ENCODE results near the gene CA10.

DNA sequence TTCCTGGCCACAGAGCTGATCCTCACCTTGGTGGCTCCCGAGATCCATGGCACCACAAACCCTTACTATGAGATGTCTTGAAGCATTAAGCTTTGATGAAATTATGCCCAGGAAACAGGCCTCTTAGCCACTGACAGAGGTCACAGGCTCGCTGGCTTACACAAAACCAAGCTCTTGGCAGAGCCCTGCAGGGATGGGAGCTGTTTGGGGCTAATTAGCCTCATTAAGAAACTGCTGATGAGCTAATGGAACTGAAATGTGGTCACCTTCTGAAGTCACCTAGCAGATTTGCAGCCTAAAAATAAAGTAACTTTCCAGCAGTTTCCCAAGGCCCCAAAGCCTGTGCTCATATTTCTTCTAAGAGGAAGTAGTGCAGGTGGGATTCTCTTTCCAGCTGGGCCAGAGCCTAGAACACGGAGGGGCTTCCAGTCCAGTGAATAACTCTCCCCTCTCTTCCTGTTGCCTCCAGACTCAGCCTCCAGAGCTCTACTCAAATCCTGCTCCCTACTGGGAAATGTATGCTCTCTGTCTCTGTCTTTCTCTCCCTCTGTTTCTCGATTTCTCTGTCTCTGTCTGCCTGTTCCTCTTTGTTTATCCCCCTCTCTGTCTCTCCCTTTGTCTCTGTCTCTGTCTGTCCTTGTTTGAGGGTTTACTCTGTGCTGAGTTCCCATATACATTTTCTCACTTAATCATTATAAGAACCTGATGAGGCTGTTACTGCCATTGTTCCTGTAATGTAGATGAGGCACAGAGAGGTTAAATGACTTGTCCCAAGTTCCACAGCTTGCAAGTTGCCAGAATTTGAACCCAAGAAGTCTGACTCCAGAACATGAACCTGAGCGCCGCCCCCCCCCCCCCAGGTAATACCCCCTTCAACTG, 338.9 kb downstream of the CA10 start:
- TF ChIP-seq RAD21 (IDR thresholded peaks at IDR 0.05; ENCODE audit: low read length) (no peak), CTCF (conservative IDR thresholded peaks at IDR 0.05; ENCODE audit: low read depth, low read length) (no peak), POLR2A (IDR thresholded peaks at IDR 0.05; ENCODE audit: low read depth, low read length) (no peak), CHD1 (IDR thresholded peaks at IDR 0.05; ENCODE audit: low read depth, low read length) (no peak), RFX5 (IDR thresholded peaks at IDR 0.05; ENCODE audit: low read depth, low read length) (no peak), SMC3 (IDR thresholded peaks at IDR 0.05; ENCODE audit: low read depth, low read length) (no peak), MXI1 (IDR thresholded peaks at IDR 0.05; ENCODE audit: borderline replicate concordance, low read depth, low read length) (no peak)
- TF ChIP-seq, protein P1, sequence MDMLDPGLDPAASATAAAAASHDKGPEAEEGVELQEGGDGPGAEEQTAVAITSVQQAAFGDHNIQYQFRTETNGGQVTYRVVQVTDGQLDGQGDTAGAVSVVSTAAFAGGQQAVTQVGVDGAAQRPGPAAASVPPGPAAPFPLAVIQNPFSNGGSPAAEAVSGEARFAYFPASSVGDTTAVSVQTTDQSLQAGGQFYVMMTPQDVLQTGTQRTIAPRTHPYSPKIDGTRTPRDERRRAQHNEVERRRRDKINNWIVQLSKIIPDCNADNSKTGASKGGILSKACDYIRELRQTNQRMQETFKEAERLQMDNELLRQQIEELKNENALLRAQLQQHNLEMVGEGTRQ (IDR thresholded peaks at IDR 0.05; ENCODE audit: low read depth, low read length): no peak
- TF ChIP-seq, protein P2, sequence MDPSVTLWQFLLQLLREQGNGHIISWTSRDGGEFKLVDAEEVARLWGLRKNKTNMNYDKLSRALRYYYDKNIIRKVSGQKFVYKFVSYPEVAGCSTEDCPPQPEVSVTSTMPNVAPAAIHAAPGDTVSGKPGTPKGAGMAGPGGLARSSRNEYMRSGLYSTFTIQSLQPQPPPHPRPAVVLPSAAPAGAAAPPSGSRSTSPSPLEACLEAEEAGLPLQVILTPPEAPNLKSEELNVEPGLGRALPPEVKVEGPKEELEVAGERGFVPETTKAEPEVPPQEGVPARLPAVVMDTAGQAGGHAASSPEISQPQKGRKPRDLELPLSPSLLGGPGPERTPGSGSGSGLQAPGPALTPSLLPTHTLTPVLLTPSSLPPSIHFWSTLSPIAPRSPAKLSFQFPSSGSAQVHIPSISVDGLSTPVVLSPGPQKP (IDR thresholded peaks at IDR 0.05; ENCODE audit: borderline replicate concordance, low read depth, low read length): no peak
